A549 (cell line): ENCODE results near the gene SEMA5A.

ENCODE experiments used
- HDAC2 ChIP-seq: fragments of 200-600 bp; sonication (generic); IDR thresholded peaks from 2 replicates; pipeline ENCODE4 v1.6.1; 2016
- SMC3 ChIP-seq: fragments of >200 bp; sonication (Bioruptor Twin); formaldehyde crosslinking; IDR thresholded peaks from 3 replicates; pipeline ENCODE4 v1.6.1; 2018; ENCODE audit warnings: inconsistent platforms

DNA sequence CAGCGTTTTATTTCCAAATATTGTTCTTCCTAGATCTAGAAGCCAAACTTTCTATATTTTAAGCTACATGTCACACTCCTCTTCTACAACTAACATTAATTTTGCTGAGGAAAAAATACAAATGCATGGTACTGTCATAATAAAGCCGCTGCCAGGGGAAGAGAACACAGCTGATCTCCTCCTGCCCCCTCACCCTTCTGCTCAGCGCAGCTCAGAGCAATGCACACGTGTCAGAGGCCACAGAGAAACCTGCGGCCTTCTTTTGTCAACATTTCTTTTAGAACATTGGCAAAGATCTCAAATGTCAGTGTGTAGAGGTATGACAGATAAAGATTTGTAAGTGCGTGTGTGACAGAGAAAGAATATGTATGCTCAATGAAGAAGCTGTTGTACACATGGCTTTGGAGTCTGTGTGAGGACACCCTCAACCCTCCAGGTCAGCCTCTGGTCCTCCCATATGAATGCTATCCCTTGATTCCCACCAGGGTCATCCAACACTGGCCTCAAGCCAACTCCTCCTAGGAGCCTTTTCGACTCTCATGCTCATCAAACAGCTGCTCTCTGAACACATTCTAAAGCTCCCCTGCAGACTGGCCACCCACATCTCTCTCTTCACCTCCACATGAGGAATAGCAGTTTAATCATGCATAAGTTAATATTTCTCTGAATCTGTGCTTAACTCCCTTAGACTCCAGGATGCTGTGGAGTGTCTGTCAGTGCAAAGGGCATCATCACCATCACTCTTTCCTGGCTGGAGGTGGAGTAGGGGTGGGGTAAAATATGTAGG lies 43.4 kb upstream of the SEMA5A start:
- no peak for TF ChIP-seq HDAC2
- TF ChIP-seq SMC3 = no peak
